HepG2 (cell line): Measurements from ENCODE around the gene AJM1. TPM values are rescaled to one million over a fixed set of nuclear protein-coding genes. Genes with fewer than 3 reads are reported as not detected.

Source experiments
- ATAC-seq: fragments of 200-7000 bp; cut with Tn5 transposase; 3 replicates; pipeline ENCODE4 v1.9.1; 2020; ENCODE audit warnings: mild to moderate bottlenecking, moderate library complexity
- BruUV-seq: library from RNA; stranded (reverse); fragments of 400-500 nt; replicated peaks from 2 replicates; lab custom pipeline; 2021; lab: Mats Ljungman, UMichigan
- CTCF ChIA-PET: fragments of 300-600 bp; formaldehyde crosslinking; extraction: SDS; loops from one replicate; lab custom pipeline; 2021; ENCODE audit warnings: low total read pairs, inconsistent platforms, low intra/inter-chr PET ratio; lab: Yijun Ruan, JAX
- POLR2A ChIA-PET: fragments of 350-600 bp; sonication (Branson Sonifier 250); formaldehyde crosslinking; loops from one replicate; lab custom pipeline; 2020; ENCODE audit warnings: antibody characterized with exemption, inconsistent platforms; lab: Yijun Ruan, JAX
- DNase-seq: peaks from one replicate; pipeline ENCODE4 v3.0.0-alpha.2; 2015; ENCODE audit warnings: low spot score
- FAIRE-seq: peaks from 3 replicates; lab custom pipeline; 2011; peaks lifted over from hg19 to GRCh38; lab: Jason Lieb, UNC
- H2AFZ ChIP-seq: one replicate; pipeline ENCODE4 v1.6.1; 2011; ENCODE audit warnings: low read length, inconsistent platforms
- H3K27ac ChIP-seq: fragments of 300-600 bp; 3 replicates; pipeline ENCODE4 v1.8.0; 2011; ENCODE audit warnings: mixed run types, mild to moderate bottlenecking, mixed read lengths, low read length, inconsistent platforms; ENCODE audit not compliant: insufficient read depth; ENCODE audit errors: extremely low read length
- H3K27me3 ChIP-seq, 2 experiments: fragments of 200-600 bp in 1 of 2; 2 replicates in 1 of 2; 3 replicates in 1 of 2; pipeline versions ENCODE4 v1.6.0 to v1.8.0; 2011; ENCODE audit warnings: low read length in 2 of 2, mild to moderate bottlenecking in 2 of 2, moderate library complexity in 2 of 2, inconsistent platforms in 1 of 2; ENCODE audit not compliant: insufficient read depth in 2 of 2, control insufficient read depth in 1 of 2
- H3K36me3 ChIP-seq, 2 experiments: fragments of 200-600 bp in 1 of 2; replicated peaks in 1 of 2; 2 replicates in 1 of 2; 3 replicates in 1 of 2; pipeline versions ENCODE4 v1.5.1 to v1.8.0; 2011; ENCODE audit warnings: low read length in 2 of 2, inconsistent platforms in 1 of 2; ENCODE audit not compliant: insufficient read depth in 2 of 2, control insufficient read depth in 1 of 2
- H3K4me1 ChIP-seq: 2 replicates; pipeline ENCODE4 v1.5.1; 2012; ENCODE audit warnings: low read length, inconsistent platforms; ENCODE audit not compliant: insufficient read depth
- H3K4me2 ChIP-seq: 2 replicates; pipeline ENCODE4 v1.6.0; 2011; ENCODE audit warnings: low read depth, low read length, inconsistent platforms
- H3K4me3 ChIP-seq, 3 experiments: fragments of 200-600 bp in 1 of 3; sonication (generic), shearing (Covaris generic) in 1 of 3; replicated peaks in 1 of 3; 2 replicates each; pipeline ENCODE4 v1.5.1; 2011 to 2016; ENCODE audit warnings: low read length in 3 of 3, inconsistent platforms in 2 of 3, low read depth in 2 of 3, mild to moderate bottlenecking in 2 of 3, control low read depth in 1 of 3, mixed read lengths in 1 of 3; ENCODE audit not compliant: insufficient read depth in 1 of 3
- H3K79me2 ChIP-seq: one replicate; pipeline ENCODE4 v1.6.1; 2011; ENCODE audit warnings: low read length, inconsistent platforms; ENCODE audit not compliant: insufficient read depth
- H3K9ac ChIP-seq: 2 replicates; pipeline ENCODE4 v1.6.0; 2011; ENCODE audit warnings: mild to moderate bottlenecking, low read depth, low read length, inconsistent platforms; ENCODE audit not compliant: insufficient read depth
- H3K9me3 ChIP-seq: 2 replicates; pipeline ENCODE4 v1.5.1; 2012; ENCODE audit warnings: mild to moderate bottlenecking, low read length
- H4K20me1 ChIP-seq: 2 replicates; pipeline ENCODE4 v1.6.0; 2011; ENCODE audit warnings: inconsistent platforms, mild to moderate bottlenecking, low read length, moderate library complexity; ENCODE audit not compliant: insufficient read depth
- AGO2 ChIP-seq: fragments of 200-400 bp; formaldehyde crosslinking; optimal IDR thresholded peaks from 2 replicates; pipeline ENCODE3; 2017; ENCODE audit warnings: mild to moderate bottlenecking, low read depth, low read length, moderate library complexity
- HOXA7 ChIP-seq: sonication (generic); formaldehyde crosslinking; IDR thresholded peaks from 2 replicates; pipeline ENCODE4 v1.8.1; 2022; ENCODE audit warnings: mild to moderate bottlenecking, missing genetic modification reagents, moderate library complexity
- JUN ChIP-seq: sonication (generic); formaldehyde crosslinking; IDR thresholded peaks from 2 replicates; pipeline ENCODE4 v1.4.0; 2020; ENCODE audit warnings: mild to moderate bottlenecking, missing genetic modification reagents
- RBM22 ChIP-seq: fragments of 200-400 bp; formaldehyde crosslinking; optimal IDR thresholded peaks from 2 replicates; pipeline ENCODE3; 2017; ENCODE audit warnings: mild to moderate bottlenecking, low read length, moderate library complexity
- TAF15 ChIP-seq: fragments of 200-400 bp; formaldehyde crosslinking; IDR thresholded peaks from one replicate; pipeline ENCODE4 v1.6.1; 2018; ENCODE audit warnings: mild to moderate bottlenecking, low read depth, low read length; ENCODE audit not compliant: poor library complexity, severe bottlenecking
- WIZ ChIP-seq: sonication (generic); formaldehyde crosslinking; IDR thresholded peaks from 2 replicates; pipeline ENCODE4 v1.5.1; 2020; ENCODE audit warnings: mild to moderate bottlenecking, missing genetic modification reagents
- WGBS: methylation state at CpG from one replicate; pipeline ENCODE4 v1.1.6; 2017; ENCODE audit warnings: low lambda C conversion rate; 5-methylcytosine and 5-hydroxymethylcytosine counted together
- in situ Hi-C: cut with HindIII; loops from 2 replicates; pipeline ENCODE4 v1.10.0; 2017; ENCODE audit warnings: low pct_unique_long_range_greater_than_20kb; ENCODE audit not compliant: extremely low pct_ligation_motif_present
- intact Hi-C: fragments of 100-400 bp; cut with micrococcal nuclease; formaldehyde crosslinking; loops from one replicate; pipeline ENCODE4 v1.10.0; 2022; ENCODE audit not compliant: unreplicated experiment
- polyA plus RNA-seq, 8 experiments: library from polyadenylated mRNA; depleted of rRNA in 3 of 8; stranded (reverse) in 7 of 8; unstranded in 1 of 8; fragments of >200 nt; fragmentation: Illumina TruSeq in 4 of 8; extraction: Trizol in 4 of 8; gene quantifications; 2 replicates each; pipeline versions ENCODE4 v1.2.1 to v1.2.3, GENCODE V29; 2011 to 2016; ENCODE audit warnings: low read depth in 4 of 8, missing spikeins in 1 of 8, mixed read lengths in 1 of 8; ENCODE audit not compliant: insufficient read depth in 1 of 8
- total RNA-seq, 5 experiments: library from RNA; depleted of rRNA; stranded (reverse); fragments of >200 nt; fragmentation: Illumina TruSeq; extraction: Trizol; gene quantifications; 2 replicates each; pipeline ENCODE4 v1.2.3, GENCODE V29; 2016; ENCODE audit warnings: low read depth in 1 of 5

AJM1 gene
- total and polyA plus RNA-seq, 2 of the 13 experiments (the other 11 are each of a cell fraction or from before 2014, with no cell fraction given) = 1.1 to 1.2 TPM

GRCh38 chr9:136825295-136826187 lies 16.7 kb upstream of the AJM1 start:
- Histone ChIP-seq H3K9me3 (no peaks in the 10 kb centered on the region), H3K4me2 (no peak overlapping the region), H3K4me1 (no peaks in the 10 kb centered on the region), H4K20me1 (no peaks in the 10 kb centered on the region), H3K27ac (no peak overlapping the region), H2AFZ (no peak overlapping the region), H3K4me3 (no peak overlapping the region)
- intact Hi-C loops (no loop called here), in situ Hi-C loops (no loop called here)
- no TSS peak for BruUV-seq
- CTCF ChIA-PET = no interaction called here
- TF ChIP-seq JUN (CRISPR knock-in tag) = no peak
- peak; percentile 68 for TF ChIP-seq RBM22
- TF ChIP-seq HOXA7 = no peak
- TF ChIP-seq TAF15 = no peak
- peak; percentile 64 for TF ChIP-seq AGO2
- TF ChIP-seq, all 625 proteins: peak for 2
- no peaks in the 10 kb centered on the region for H3K27me3 ChIP-seq
- WGBS = 97% methylated on average over 30 of the region's 44 CpGs
- FAIRE-seq (no peak), ATAC-seq (no peak), DNase-seq (no peak)
- peaks cover 5% of the 10 kb centered on the region for H3K79me2 ChIP-seq
- H3K9ac ChIP-seq = no peak overlapping the region
- peaks cover 41 to 76% of the 10 kb centered on the region in 2 experiments for H3K36me3 ChIP-seq
- POLR2A ChIA-PET = no interaction called here

- FAIRE-seq (no peak), DNase-seq (no peak), ATAC-seq (no peak)
- TF ChIP-seq AGO2 = peak; percentile 67
- no peak for TF ChIP-seq WIZ (CRISPR knock-in tag)
- Histone ChIP-seq H4K20me1 (no peaks in the 10 kb centered on the region), H3K4me3 (no peak overlapping the region), H3K27me3 (no peaks in the 10 kb centered on the region), H2AFZ (no peak overlapping the region), H3K4me2 (no peak overlapping the region), H3K9me3 (no peaks in the 10 kb centered on the region), H3K27ac (no peak overlapping the region), H3K79me2 (no peaks in the 10 kb centered on the region), H3K4me1 (no peaks in the 10 kb centered on the region), H3K36me3 (peaks cover 47 to 77% of the 10 kb centered on the region in 2 experiments), H3K9ac (no peak overlapping the region)
- WGBS = 100% methylated on average over 1 of the region's 17 CpGs
- intact Hi-C loops (no loop called here), in situ Hi-C loops (no loop called here)
- POLR2A ChIA-PET = no interaction called here
- CTCF ChIA-PET = no interaction called here
- BruUV-seq = no TSS peak
Measured at GRCh38 chr9:136826188-136826541, 16.1 kb upstream of the AJM1 start.
